Measurements from ENCODE around the gene PPCS.
A peak's percentile ranks its signal among the peaks of the same experiment; 100 is the strongest.
"Not testable (repeated sequence)": the region's sequence is repeated elsewhere in the genome, so short reads cannot be mapped to it uniquely, and the experiment has no call there.

PPCS gene

DNA sequence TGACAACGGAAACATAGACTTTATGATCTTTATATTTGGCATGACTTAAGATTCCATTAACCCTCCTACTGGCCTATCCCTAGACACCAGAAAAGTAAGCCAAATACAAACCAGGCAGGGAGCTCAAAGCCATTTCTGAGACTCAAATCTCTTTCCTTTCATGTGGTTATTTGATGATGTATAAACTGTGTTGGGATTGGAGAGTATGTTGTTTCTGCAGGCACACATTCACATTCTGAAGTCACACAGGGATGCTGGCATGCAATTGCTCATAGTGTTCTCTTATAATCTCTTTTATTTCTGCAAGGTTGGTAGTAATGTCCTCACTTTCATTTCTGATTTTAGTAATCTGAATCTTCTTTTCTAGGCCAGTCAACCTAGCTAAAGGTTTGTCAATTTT is 6.3 kb upstream of the PPCS start:
- H3K4me1 ChIP-seq (ENCODE audit: control insufficient read depth, insufficient read depth, low read length), result no peaks in the 10 kb centered on the region
- H3K36me3 ChIP-seq (ENCODE audit: control insufficient read depth, insufficient read depth, low read length), result no peaks in the 10 kb centered on the region
- WGBS (ENCODE audit: insufficient coverage, insufficient read length), result no CpG with 5 or more reads among the region's 1 CpG
- H3K27me3 ChIP-seq (ENCODE audit: control insufficient read depth, insufficient read depth, low read length), result no peaks in the 10 kb centered on the region
- DNase-seq (ENCODE audit: low read depth, low spot score), result no peak
- H3K4me3 ChIP-seq (ENCODE audit: low read length), result no peak overlapping the region
- no peak overlapping the region for H3K27ac ChIP-seq (ENCODE audit: low read length)
- H3K9me3 ChIP-seq (ENCODE audit: control insufficient read depth, insufficient read depth, low read length), result no peaks in the 10 kb centered on the region

DNA sequence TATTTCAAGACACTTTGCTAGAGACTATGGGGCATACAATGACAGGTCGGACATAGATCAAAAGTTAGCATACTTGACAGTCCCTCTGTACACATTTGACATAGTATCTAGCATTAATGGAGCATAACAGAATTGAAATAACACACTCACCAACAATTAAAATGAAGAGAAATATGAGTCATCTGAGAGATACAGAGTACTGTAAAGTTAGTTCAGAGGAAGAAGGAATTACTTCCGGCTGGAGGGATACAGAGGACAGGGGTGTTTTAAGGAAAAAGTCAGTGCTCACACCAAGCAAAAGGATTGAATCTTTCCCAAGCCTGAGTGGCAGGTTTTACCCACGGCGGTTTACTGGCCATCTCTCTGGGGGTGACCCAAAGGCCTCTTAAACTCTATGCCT is 3.0 kb upstream of the PPCS start:
- no peaks in the 10 kb centered on the region for H3K9me3 ChIP-seq (ENCODE audit: control insufficient read depth, insufficient read depth, low read length)
- WGBS (ENCODE audit: insufficient coverage, insufficient read length), result no CpG with 5 or more reads among the region's 4 CpGs

DNA sequence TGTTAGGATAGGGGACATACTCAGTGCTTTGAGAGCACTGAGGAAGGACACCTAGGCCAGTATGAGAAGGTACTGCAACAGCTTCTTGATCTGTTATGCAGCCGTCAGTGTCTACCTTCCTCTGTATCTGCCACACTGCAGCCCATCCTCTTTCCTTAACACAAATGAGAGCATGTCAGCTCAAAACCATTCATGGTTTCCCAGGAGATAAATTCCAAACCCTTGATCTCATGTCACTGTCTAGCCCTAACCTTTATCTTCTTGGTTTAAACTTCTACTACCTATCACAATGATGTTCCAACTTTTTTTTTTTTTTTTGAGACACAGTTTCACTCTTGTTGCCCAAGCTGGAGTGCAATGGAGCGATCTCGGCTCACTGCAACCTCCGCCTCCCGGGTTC is 1.9 kb upstream of the PPCS start:
- no peak for DNase-seq (ENCODE audit: low read depth, low spot score)
- Histone ChIP-seq H3K27me3 (ENCODE audit: control insufficient read depth, insufficient read depth, low read length) (no peaks in the 10 kb centered on the region), H3K4me1 (ENCODE audit: control insufficient read depth, insufficient read depth, low read length) (no peaks in the 10 kb centered on the region), H3K9me3 (ENCODE audit: control insufficient read depth, insufficient read depth, low read length) (no peaks in the 10 kb centered on the region), H3K36me3 (ENCODE audit: control insufficient read depth, insufficient read depth, low read length) (no peaks in the 10 kb centered on the region), H3K27ac (ENCODE audit: low read length) (no peak overlapping the region), H3K4me3 (ENCODE audit: low read length) (no peak overlapping the region)
- no CpG with 5 or more reads among the region's 5 CpGs for whole genome bisulfite sequencing (ENCODE audit: insufficient coverage, insufficient read length)

More for the DNA sequence above, 3.0 kb upstream of the PPCS start:
- no peak for DNase-seq (ENCODE audit: low read depth, low spot score)
- no peaks in the 10 kb centered on the region for H3K4me1 ChIP-seq (ENCODE audit: control insufficient read depth, insufficient read depth, low read length)
- H3K4me3 ChIP-seq (ENCODE audit: low read length), result no peak overlapping the region
- H3K36me3 ChIP-seq (ENCODE audit: control insufficient read depth, insufficient read depth, low read length), result no peaks in the 10 kb centered on the region
- no peaks in the 10 kb centered on the region for H3K27me3 ChIP-seq (ENCODE audit: control insufficient read depth, insufficient read depth, low read length)
- H3K27ac ChIP-seq (ENCODE audit: low read length), result no peak overlapping the region

DNA sequence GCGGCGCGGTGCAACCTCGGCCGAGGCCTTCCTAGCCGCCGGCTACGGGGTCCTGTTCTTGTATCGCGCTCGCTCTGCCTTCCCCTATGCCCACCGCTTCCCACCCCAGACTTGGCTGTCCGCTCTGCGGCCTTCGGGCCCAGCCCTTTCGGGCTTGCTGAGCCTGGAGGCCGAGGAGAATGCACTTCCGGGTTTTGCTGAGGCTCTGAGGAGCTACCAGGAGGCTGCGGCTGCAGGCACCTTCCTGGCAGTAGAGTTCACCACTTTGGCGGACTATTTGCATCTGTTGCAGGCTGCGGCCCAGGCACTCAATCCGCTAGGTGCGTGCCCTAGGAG is 379 bp downstream of the PPCS start:
- Histone ChIP-seq H3K4me3 (ENCODE audit: low read length) (peak overlapping the region; percentile 69), H3K36me3 (ENCODE audit: control insufficient read depth, insufficient read depth, low read length) (no peaks in the 10 kb centered on the region), H3K27ac (ENCODE audit: low read length) (no peak overlapping the region), H3K27me3 (ENCODE audit: control insufficient read depth, insufficient read depth, low read length) (no peaks in the 10 kb centered on the region), H3K4me1 (ENCODE audit: control insufficient read depth, insufficient read depth, low read length) (no peaks in the 10 kb centered on the region), H3K9me3 (ENCODE audit: control insufficient read depth, insufficient read depth, low read length) (no peaks in the 10 kb centered on the region)
- no CpG with 5 or more reads among the region's 23 CpGs for WGBS (ENCODE audit: insufficient coverage, insufficient read length)
- DNase-seq (ENCODE audit: low read depth, low spot score), result no peak

DNA sequence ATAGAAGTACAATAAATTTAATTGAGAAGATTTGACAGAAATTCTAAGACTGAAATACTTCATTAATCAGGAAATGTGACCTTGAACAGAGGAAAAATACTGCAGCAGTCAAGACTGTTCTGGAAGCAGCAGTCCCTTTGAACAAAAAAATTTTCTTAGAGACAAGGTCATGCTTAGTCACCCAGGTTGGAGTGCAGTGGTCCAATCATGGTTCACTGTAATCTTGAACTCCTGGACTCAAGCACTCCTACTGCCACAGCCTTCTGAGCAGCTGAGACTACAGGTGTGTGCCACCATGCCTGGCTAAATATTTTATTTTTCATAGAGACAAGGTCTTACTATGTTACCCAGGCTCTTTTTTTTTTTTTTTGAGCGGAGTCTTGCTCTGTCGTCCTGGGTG is 4.9 kb downstream of the PPCS start:
- WGBS (ENCODE audit: insufficient coverage, insufficient read length), result no CpG with 5 or more reads among the region's 2 CpGs
- no peaks in the 10 kb centered on the region for H3K9me3 ChIP-seq (ENCODE audit: control insufficient read depth, insufficient read depth, low read length)
- H3K36me3 ChIP-seq (ENCODE audit: control insufficient read depth, insufficient read depth, low read length), result no peaks in the 10 kb centered on the region
- H3K4me3 ChIP-seq (ENCODE audit: low read length), result no peak overlapping the region
- DNase-seq (ENCODE audit: low read depth, low spot score), result no peak
- no peaks in the 10 kb centered on the region for H3K27me3 ChIP-seq (ENCODE audit: control insufficient read depth, insufficient read depth, low read length)
- H3K27ac ChIP-seq (ENCODE audit: low read length), result no peak overlapping the region
- H3K4me1 ChIP-seq (ENCODE audit: control insufficient read depth, insufficient read depth, low read length), result 0 out of 2 replicates have a peak, but pooled peaks cover 2% of the 10 kb centered on the region

DNA sequence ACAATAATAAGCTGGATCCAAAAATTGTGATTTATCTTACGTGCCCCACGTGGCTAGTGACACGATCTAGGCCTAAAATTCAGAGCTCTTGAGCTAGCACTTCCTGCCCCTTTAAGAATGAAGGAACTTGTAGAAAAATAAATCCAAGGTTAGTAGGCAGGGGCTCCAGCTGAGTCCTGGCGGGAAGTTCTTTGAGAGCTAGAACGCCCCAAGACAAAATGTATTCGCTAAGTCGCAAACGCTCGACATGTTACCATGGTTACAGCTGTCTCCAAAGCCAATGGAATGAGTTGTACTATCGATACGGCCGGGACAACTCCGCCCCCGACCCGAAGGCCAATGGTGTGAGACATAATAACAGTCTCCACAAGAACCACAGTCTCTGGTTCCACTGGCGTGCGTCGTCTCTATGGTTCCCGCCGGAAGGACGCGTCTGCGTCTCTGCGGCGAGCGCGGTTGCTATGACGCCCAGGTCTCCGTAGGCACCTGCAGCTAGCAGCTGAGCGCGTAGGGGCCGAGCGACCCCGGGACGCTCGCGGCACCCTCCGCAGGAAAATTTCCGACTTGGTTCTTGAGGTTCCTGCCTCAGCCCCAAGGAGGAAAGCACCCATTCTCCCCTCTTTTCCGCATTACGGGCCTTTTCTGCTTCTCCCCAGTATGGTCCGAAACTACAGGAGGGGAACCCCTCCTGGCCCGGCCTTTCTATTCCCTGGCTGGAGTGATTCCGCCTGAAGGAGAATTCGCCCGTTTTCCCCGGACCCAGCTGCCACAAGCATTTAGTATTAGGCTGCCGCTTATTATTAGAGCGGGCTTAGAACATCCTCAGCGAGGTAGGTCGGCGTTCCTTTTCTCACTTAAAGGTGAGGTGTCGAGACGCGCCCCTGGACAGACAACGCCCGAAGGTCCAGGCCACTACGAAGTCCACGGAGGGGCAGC is 6.8 kb downstream of the PPCS start, which contains the start of gene CCDC30:
CCDC30 (plus strand) TSS at position 459 of the 936 bp plus-strand sequence. CDS start 17,266 bp downstream, outside the sequence.
- Histone ChIP-seq H3K27me3 (ENCODE audit: control insufficient read depth, insufficient read depth, low read length) (no peaks in the 10 kb centered on the region), H3K9me3 (ENCODE audit: control insufficient read depth, insufficient read depth, low read length) (no peaks in the 10 kb centered on the region), H3K36me3 (ENCODE audit: control insufficient read depth, insufficient read depth, low read length) (no peaks in the 10 kb centered on the region), H3K27ac (ENCODE audit: low read length) (no peak within 1 kb of the TSS), H3K4me1 (ENCODE audit: control insufficient read depth, insufficient read depth, low read length) (0 out of 2 replicates have a peak, but pooled peaks cover 2% of the 10 kb centered on the region), H3K4me3 (ENCODE audit: low read length) (peak within 1 kb of the TSS; percentile 60; the same call in 1 of the 2 replicates)
- DNase-seq (ENCODE audit: low read depth, low spot score), result peak; percentile 98
- no CpG with 5 or more reads among the region's 59 CpGs for WGBS (ENCODE audit: insufficient coverage, insufficient read length)

DNA sequence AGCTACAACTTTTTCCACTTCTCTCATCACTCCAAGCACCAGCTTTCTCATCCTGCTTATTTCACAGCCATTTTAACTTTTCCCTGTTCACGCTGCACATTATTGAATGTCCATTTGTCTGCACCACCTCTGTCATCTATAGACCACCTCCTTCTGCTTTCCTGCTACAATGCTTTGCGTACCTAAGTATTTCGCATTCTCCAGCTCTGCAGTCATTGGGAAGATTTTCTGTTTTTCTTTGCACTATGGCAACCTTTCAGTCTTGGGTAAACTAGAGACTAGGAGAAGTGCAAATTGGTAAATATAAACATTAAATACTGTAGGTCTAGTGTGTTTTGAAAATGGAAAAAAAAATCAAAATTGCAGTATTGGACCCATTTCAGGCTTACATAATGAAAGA is 7.6 kb downstream of the PPCS start:
- H3K4me3 ChIP-seq (ENCODE audit: low read length), result no peak overlapping the region; the same call in 1 of the 2 replicates
- 0 out of 2 replicates have a peak, but pooled peaks cover 2% of the 10 kb centered on the region for H3K4me1 ChIP-seq (ENCODE audit: control insufficient read depth, insufficient read depth, low read length)
- no peak for DNase-seq (ENCODE audit: low read depth, low spot score)
- H3K36me3 ChIP-seq (ENCODE audit: control insufficient read depth, insufficient read depth, low read length), result no peaks in the 10 kb centered on the region
- WGBS (ENCODE audit: insufficient coverage, insufficient read length), result no CpG with 5 or more reads among the region's 3 CpGs
- H3K27me3 ChIP-seq (ENCODE audit: control insufficient read depth, insufficient read depth, low read length), result no peaks in the 10 kb centered on the region
- no peaks in the 10 kb centered on the region for H3K9me3 ChIP-seq (ENCODE audit: control insufficient read depth, insufficient read depth, low read length)
- H3K27ac ChIP-seq (ENCODE audit: low read length), result no peak overlapping the region

DNA sequence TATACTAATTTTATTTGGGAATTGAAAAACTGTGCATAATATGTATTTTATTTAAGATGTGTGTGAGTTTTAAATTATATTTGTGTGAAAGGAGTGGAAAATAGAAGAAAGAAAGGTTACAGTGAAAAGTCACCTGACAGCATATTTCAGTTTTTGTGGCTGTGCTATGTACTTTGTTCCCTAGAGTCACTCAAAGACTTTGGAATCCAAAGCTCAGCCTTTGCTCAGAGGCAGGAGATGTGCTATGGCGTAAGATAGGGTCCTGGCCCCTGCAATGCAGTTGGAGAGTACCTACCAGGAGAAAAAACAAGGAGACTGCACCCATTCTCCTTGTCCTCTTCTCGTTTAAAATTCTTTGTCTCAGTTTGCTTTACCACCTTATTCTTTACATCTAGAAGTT is 9.7 kb downstream of the PPCS start:
- no CpG with 5 or more reads among the region's 2 CpGs for WGBS (ENCODE audit: insufficient coverage, insufficient read length)
- Histone ChIP-seq H3K4me3 (ENCODE audit: low read length) (no peak overlapping the region), H3K9me3 (ENCODE audit: control insufficient read depth, insufficient read depth, low read length) (no peaks in the 10 kb centered on the region), H3K27ac (ENCODE audit: low read length) (no peak overlapping the region), H3K36me3 (ENCODE audit: control insufficient read depth, insufficient read depth, low read length) (no peaks in the 10 kb centered on the region), H3K4me1 (ENCODE audit: control insufficient read depth, insufficient read depth, low read length) (0 out of 2 replicates have a peak, but pooled peaks cover 2% of the 10 kb centered on the region), H3K27me3 (ENCODE audit: control insufficient read depth, insufficient read depth, low read length) (no peaks in the 10 kb centered on the region)
- no peak for DNase-seq (ENCODE audit: low read depth, low spot score)

DNA sequence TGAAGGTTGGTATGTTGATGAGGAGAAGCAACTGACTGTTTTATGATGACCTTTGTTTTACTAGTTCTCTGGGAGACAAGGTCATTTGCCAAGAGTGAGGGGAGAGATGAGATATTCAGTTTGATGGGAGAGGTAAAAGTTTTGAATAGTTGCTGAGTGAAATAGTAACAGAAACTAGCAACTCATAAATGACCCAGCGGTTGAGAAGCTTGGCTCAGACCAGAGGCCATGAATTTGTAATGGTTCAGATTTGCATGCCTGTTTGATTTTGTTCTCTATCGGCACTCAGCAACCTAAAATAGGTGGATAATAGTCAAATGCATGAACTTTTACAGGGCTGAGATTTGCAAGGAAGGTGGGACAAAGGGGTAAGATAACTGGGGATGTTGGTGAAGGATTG is 13.4 kb downstream of the PPCS start:
- H3K4me3 ChIP-seq (ENCODE audit: low read length), result no peak overlapping the region
- H3K9me3 ChIP-seq (ENCODE audit: control insufficient read depth, insufficient read depth, low read length), result no peaks in the 10 kb centered on the region
- no peaks in the 10 kb centered on the region for H3K4me1 ChIP-seq (ENCODE audit: control insufficient read depth, insufficient read depth, low read length)
- no peaks in the 10 kb centered on the region for H3K27me3 ChIP-seq (ENCODE audit: control insufficient read depth, insufficient read depth, low read length)
- no CpG with 5 or more reads among the region's 2 CpGs for WGBS (ENCODE audit: insufficient coverage, insufficient read length)
- no peaks in the 10 kb centered on the region for H3K36me3 ChIP-seq (ENCODE audit: control insufficient read depth, insufficient read depth, low read length)
- no peak overlapping the region for H3K27ac ChIP-seq (ENCODE audit: low read length)
- no peak for DNase-seq (ENCODE audit: low read depth, low spot score)

DNA sequence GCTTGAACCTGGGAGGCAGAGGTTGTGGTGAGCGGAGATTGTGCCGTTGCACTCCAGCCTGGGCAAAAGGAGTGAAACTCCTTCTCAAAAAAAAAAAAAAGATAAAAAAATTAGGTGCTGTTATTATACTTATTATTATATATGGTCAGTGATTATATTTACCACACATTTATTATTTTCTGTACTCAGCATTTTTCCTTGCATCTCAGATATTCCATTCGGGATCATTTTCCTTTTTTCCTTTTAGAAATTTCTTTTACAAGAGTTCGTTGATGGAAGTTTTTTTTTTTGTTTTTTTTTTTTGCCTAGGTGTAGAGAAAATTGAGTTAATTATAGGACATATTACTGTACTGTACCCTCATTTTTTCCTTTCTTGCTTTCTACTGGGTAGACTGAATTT is 20.3 kb downstream of the PPCS start:
- DNase-seq (ENCODE audit: low read depth, low spot score), result no peak
- Histone ChIP-seq H3K4me3 (ENCODE audit: low read length) (no peak overlapping the region), H3K36me3 (ENCODE audit: control insufficient read depth, insufficient read depth, low read length) (no peaks in the 10 kb centered on the region), H3K27ac (ENCODE audit: low read length) (no peak overlapping the region), H3K9me3 (ENCODE audit: control insufficient read depth, insufficient read depth, low read length) (no peaks in the 10 kb centered on the region), H3K4me1 (ENCODE audit: control insufficient read depth, insufficient read depth, low read length) (no peaks in the 10 kb centered on the region), H3K27me3 (ENCODE audit: control insufficient read depth, insufficient read depth, low read length) (no peaks in the 10 kb centered on the region)
- WGBS (ENCODE audit: insufficient coverage, insufficient read length), result no CpG with 5 or more reads among the region's 4 CpGs

DNA sequence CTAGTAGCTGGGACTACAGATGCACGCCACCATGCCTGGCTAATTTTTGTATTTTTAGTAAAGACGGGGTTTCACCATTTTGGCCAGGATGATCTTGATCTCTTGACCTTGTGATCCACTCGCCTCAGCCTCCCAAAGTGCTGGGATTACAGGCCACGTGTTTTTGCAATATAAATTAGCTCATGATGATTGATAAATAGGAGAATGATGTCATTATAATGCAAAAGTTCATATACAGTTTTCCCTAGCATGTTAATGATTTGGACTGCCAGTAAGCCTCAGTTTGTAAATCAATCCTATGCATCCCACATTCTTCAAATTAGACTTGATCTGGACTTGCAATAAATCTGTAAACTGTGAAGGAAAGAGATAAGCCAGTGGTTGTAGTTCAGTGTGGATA is 21.0 kb downstream of the PPCS start:
- not testable (repeated sequence) for H3K9me3 ChIP-seq (ENCODE audit: control insufficient read depth, insufficient read depth, low read length); H3K27me3 ChIP-seq (ENCODE audit: control insufficient read depth, insufficient read depth, low read length); H3K27ac ChIP-seq (ENCODE audit: low read length); H3K4me3 ChIP-seq (ENCODE audit: low read length); H3K4me1 ChIP-seq (ENCODE audit: control insufficient read depth, insufficient read depth, low read length); DNase-seq (ENCODE audit: low read depth, low spot score); H3K36me3 ChIP-seq (ENCODE audit: control insufficient read depth, insufficient read depth, low read length)
- WGBS (ENCODE audit: insufficient coverage, insufficient read length), result no CpG with 5 or more reads among the region's 4 CpGs

Measured in iPS DF 6.9 (cell line).